ENCODE data around the gene INHBA. TPM values are rescaled to one million over a fixed set of nuclear protein-coding genes. Genes with fewer than 3 reads are reported as not detected.

Gene INHBA
- total and polyA plus RNA-seq, 2 experiments from 2014 or later = 0.94 to 1.3 TPM

DNA sequence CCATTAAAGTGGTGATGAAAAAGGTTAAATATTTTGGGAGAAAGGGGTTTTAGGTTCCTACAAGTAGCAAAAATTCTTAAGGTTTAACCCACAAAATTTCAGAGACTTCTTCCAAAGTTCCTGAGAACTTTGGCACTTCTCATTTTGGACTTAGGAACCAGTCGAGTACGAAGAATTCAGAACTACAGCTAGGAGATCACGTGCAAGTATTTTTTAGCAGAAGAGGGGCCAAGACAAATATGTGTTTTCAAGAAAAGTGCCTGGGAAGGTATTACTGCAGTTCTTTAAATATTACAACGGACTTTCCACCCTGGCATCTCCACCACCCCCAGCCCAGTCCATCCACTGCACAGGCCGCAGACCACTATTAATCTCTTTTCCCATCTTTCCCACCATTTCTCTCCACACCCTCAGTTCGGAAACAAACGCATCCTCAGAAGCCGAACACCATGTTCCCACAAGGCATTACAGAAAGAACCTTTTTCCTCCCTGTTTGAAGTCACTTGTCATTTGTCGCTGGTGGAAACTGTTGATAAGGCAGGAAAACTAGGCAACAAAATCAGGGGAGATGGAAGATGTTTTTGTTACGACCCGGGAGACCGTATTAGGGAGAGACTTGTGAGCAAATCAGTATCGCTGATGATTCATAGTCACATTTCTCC is 7.1 kb downstream of the INHBA start (continued):
- TF ChIP-seq, protein P1, sequence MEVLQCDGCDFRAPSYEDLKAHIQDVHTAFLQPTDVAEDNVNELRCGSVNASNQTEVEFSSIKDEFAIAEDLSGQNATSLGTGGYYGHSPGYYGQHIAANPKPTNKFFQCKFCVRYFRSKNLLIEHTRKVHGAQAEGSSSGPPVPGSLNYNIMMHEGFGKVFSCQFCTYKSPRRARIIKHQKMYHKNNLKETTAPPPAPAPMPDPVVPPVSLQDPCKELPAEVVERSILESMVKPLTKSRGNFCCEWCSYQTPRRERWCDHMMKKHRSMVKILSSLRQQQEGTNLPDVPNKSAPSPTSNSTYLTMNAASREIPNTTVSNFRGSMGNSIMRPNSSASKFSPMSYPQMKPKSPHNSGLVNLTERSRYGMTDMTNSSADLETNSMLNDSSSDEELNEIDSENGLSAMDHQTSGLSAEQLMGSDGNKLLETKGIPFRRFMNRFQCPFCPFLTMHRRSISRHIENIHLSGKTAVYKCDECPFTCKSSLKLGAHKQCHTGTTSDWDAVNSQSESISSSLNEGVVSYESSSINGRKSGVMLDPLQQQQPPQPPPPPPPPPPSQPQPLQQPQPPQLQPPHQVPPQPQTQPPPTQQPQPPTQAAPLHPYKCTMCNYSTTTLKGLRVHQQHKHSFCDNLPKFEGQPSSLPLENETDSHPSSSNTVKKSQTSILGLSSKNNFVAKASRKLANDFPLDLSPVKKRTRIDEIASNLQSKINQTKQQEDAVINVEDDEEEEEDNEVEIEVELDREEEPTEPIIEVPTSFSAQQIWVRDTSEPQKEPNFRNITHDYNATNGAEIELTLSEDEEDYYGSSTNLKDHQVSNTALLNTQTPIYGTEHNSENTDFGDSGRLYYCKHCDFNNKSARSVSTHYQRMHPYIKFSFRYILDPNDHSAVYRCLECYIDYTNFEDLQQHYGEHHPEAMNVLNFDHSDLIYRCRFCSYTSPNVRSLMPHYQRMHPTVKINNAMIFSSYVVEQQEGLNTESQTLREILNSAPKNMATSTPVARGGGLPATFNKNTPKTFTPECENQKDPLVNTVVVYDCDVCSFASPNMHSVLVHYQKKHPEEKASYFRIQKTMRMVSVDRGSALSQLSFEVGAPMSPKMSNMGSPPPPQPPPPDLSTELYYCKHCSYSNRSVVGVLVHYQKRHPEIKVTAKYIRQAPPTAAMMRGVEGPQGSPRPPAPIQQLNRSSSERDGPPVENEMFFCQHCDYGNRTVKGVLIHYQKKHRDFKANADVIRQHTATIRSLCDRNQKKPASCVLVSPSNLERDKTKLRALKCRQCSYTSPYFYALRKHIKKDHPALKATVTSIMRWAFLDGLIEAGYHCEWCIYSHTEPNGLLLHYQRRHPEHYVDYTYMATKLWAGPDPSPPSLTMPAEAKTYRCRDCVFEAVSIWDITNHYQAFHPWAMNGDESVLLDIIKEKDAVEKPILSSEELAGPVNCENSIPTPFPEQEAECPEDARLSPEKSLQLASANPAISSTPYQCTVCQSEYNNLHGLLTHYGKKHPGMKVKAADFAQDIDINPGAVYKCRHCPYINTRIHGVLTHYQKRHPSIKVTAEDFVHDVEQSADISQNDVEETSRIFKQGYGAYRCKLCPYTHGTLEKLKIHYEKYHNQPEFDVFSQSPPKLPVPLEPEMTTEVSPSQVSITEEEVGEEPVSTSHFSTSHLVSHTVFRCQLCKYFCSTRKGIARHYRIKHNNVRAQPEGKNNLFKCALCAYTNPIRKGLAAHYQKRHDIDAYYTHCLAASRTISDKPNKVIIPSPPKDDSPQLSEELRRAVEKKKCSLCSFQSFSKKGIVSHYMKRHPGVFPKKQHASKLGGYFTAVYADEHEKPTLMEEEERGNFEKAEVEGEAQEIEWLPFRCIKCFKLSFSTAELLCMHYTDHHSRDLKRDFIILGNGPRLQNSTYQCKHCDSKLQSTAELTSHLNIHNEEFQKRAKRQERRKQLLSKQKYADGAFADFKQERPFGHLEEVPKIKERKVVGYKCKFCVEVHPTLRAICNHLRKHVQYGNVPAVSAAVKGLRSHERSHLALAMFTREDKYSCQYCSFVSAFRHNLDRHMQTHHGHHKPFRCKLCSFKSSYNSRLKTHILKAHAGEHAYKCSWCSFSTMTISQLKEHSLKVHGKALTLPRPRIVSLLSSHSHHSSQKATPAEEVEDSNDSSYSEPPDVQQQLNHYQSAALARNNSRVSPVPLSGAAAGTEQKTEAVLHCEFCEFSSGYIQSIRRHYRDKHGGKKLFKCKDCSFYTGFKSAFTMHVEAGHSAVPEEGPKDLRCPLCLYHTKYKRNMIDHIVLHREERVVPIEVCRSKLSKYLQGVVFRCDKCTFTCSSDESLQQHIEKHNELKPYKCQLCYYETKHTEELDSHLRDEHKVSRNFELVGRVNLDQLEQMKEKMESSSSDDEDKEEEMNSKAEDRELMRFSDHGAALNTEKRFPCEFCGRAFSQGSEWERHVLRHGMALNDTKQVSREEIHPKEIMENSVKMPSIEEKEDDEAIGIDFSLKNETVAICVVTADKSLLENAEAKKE (CRISPR knock-in tag; IDR thresholded peaks at IDR 0.05) = no peak
- no peak for TF ChIP-seq ZNF114 (CRISPR knock-in tag; IDR thresholded peaks at IDR 0.05)
- TF ChIP-seq POLR2AphosphoS5 (IDR thresholded peaks at IDR 0.05; ENCODE audit: low read depth) = no peak
- no peak for TF ChIP-seq EZH2 (IDR thresholded peaks at IDR 0.05; ENCODE audit: low read depth, unreplicated experiment)
- no peak for TF ChIP-seq ZNF331 (CRISPR knock-in tag; IDR thresholded peaks at IDR 0.05; ENCODE audit: low read depth)
- no peak for TF ChIP-seq JUNB (IDR thresholded peaks at IDR 0.05; ENCODE audit: unreplicated experiment)
- TF ChIP-seq CREB1 (CRISPR knock-in tag; IDR thresholded peaks at IDR 0.05; ENCODE audit: low read depth) = no peak
- TF ChIP-seq, protein P2, sequence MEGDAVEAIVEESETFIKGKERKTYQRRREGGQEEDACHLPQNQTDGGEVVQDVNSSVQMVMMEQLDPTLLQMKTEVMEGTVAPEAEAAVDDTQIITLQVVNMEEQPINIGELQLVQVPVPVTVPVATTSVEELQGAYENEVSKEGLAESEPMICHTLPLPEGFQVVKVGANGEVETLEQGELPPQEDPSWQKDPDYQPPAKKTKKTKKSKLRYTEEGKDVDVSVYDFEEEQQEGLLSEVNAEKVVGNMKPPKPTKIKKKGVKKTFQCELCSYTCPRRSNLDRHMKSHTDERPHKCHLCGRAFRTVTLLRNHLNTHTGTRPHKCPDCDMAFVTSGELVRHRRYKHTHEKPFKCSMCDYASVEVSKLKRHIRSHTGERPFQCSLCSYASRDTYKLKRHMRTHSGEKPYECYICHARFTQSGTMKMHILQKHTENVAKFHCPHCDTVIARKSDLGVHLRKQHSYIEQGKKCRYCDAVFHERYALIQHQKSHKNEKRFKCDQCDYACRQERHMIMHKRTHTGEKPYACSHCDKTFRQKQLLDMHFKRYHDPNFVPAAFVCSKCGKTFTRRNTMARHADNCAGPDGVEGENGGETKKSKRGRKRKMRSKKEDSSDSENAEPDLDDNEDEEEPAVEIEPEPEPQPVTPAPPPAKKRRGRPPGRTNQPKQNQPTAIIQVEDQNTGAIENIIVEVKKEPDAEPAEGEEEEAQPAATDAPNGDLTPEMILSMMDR (conservative IDR thresholded peaks at IDR 0.05; ENCODE audit: low read depth in 2 of 2) = no peak
- TF ChIP-seq STAT1 (IDR thresholded peaks at IDR 0.05; ENCODE audit: unreplicated experiment) = no peak
